ENCODE data around the gene IFNL2.

The IFNL2 gene

DNA sequence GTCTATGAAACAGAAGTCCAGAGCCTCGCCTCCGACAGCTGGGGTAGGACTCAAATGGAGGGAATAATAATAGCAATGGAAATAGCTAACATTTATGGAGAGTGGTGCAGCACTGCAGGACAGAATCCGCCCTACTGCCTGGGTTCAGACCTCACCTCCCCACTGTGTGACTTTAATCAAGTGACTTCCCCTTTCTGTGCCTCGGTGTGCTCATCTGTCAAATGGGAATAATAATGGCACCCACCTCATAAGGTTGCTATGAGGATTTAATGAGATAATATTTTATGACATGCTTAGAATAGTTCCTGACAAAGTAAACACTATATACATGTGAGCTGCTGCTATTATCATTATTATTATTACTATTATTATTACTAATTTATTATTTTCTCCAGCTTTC is 49.3 kb downstream of the IFNL2 start:
- Histone ChIP-seq H3K27me3 (ENCODE audit: insufficient read depth, low read length, poor library complexity) (no peaks in the 10 kb centered on the region), H3K56ac (ENCODE audit: low read length) (no peak overlapping the region), H3K4me3 (ENCODE audit: low read length) (no peak overlapping the region), H3K9ac (ENCODE audit: low read length) (no peak overlapping the region), H4K5ac (ENCODE audit: low read length) (no peak overlapping the region), H3K4me2 (ENCODE audit: low read length) (no peak overlapping the region), H3K4me1 (ENCODE audit: control insufficient read depth, low read depth, low read length) (no peaks in the 10 kb centered on the region), H2BK120ac (ENCODE audit: low read depth, low read length) (no peak overlapping the region), H4K8ac (ENCODE audit: low read depth, low read length) (no peak overlapping the region), H2AK5ac (ENCODE audit: low read length) (no peak overlapping the region), H3K36me3 (ENCODE audit: control insufficient read depth, insufficient read depth, low read length) (no peaks in the 10 kb centered on the region), H3K4ac (ENCODE audit: low read depth, low read length) (no peak overlapping the region), H3K79me2 (ENCODE audit: control insufficient read depth, insufficient read depth, low read length) (no peaks in the 10 kb centered on the region), H3K27ac (ENCODE audit: low read depth, low read length) (no peak overlapping the region), H2BK15ac (replicated peaks; ENCODE audit: low read depth) (no peak overlapping the region), H2BK5ac (ENCODE audit: low read length) (no peak overlapping the region), H3K79me1 (ENCODE audit: low read length) (no peaks in the 10 kb centered on the region), H3K23ac (ENCODE audit: low read length) (no peak overlapping the region), H3K18ac (ENCODE audit: low read length) (no peak overlapping the region)
- no peak for DNase-seq
- no CpG with 5 or more reads among the region's 4 CpGs for WGBS (ENCODE audit: extremely low coverage, insufficient coverage, low lambda C conversion rate)

DNA sequence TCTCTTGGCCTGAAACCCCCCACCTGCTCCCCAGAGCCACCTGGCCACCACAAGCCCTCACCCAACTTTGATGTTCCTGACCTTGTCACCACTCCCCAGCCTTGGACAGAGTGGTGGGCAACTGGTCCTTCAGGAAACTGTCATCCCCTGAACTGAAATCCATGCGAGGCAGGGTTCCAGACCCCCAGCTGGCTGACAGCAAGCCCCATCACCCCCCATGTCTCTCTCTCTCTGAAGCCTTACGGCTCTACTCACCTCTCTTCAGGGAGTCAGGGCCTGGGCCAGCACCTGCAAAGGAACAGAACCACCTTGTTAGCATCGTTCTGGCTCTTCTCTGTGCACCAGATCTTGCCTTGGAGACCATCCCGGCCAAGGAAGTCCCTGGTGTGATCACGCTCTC is 49.9 kb downstream of the IFNL2 start:
- Histone ChIP-seq H3K4ac (ENCODE audit: low read depth, low read length) (no peak overlapping the region), H2BK5ac (ENCODE audit: low read length) (no peak overlapping the region), H3K36me3 (ENCODE audit: control insufficient read depth, insufficient read depth, low read length) (no peaks in the 10 kb centered on the region), H3K4me3 (ENCODE audit: low read length) (no peak overlapping the region), H3K56ac (ENCODE audit: low read length) (no peak overlapping the region), H3K9ac (ENCODE audit: low read length) (no peak overlapping the region), H3K79me1 (ENCODE audit: low read length) (no peaks in the 10 kb centered on the region), H4K5ac (ENCODE audit: low read length) (no peak overlapping the region), H3K23ac (ENCODE audit: low read length) (no peak overlapping the region), H3K27me3 (ENCODE audit: insufficient read depth, low read length, poor library complexity) (no peaks in the 10 kb centered on the region), H2BK120ac (ENCODE audit: low read depth, low read length) (no peak overlapping the region), H4K8ac (ENCODE audit: low read depth, low read length) (no peak overlapping the region), H2BK15ac (replicated peaks; ENCODE audit: low read depth) (no peak overlapping the region), H3K4me1 (ENCODE audit: control insufficient read depth, low read depth, low read length) (no peaks in the 10 kb centered on the region), H3K79me2 (ENCODE audit: control insufficient read depth, insufficient read depth, low read length) (no peaks in the 10 kb centered on the region), H3K18ac (ENCODE audit: low read length) (no peak overlapping the region), H3K27ac (ENCODE audit: low read depth, low read length) (no peak overlapping the region), H2AK5ac (ENCODE audit: low read length) (no peak overlapping the region), H3K4me2 (ENCODE audit: low read length) (no peak overlapping the region)
- WGBS (ENCODE audit: extremely low coverage, insufficient coverage, low lambda C conversion rate), result no CpG with 5 or more reads among the region's 5 CpGs
- DNase-seq, result no peak

DNA sequence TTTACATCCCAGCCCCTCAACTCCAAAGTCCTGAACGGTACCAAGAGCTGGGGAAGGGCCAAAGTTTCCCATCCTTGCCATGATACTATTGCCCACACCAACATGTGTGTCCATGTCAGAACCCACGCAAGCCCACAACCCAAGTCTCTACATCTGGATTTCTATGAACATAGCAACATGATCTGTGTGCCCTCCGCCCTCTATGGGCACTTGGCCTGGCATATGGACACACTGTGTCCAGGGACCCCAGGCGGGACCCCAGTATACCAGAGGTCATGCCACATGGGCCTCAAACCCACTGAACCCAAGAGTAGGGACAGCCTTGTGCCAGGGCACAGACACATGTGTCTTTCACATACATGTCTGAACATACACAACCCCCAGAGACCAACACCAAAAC is 50.5 kb downstream of the IFNL2 start:
- H3K79me2 ChIP-seq (ENCODE audit: control insufficient read depth, insufficient read depth, low read length), result no peaks in the 10 kb centered on the region
- no peaks in the 10 kb centered on the region for H3K27me3 ChIP-seq (ENCODE audit: insufficient read depth, low read length, poor library complexity)
- no peak overlapping the region for H2AK5ac ChIP-seq (ENCODE audit: low read length)
- no peak overlapping the region for H4K5ac ChIP-seq (ENCODE audit: low read length)
- no peaks in the 10 kb centered on the region for H3K36me3 ChIP-seq (ENCODE audit: control insufficient read depth, insufficient read depth, low read length)
- H2BK120ac ChIP-seq (ENCODE audit: low read depth, low read length), result no peak overlapping the region
- H3K4me3 ChIP-seq (ENCODE audit: low read length), result no peak overlapping the region
- H3K4me2 ChIP-seq (ENCODE audit: low read length), result no peak overlapping the region
- no CpG with 5 or more reads among the region's 4 CpGs for WGBS (ENCODE audit: extremely low coverage, insufficient coverage, low lambda C conversion rate)
- no peak for DNase-seq
- H3K56ac ChIP-seq (ENCODE audit: low read length), result no peak overlapping the region
- no peak overlapping the region for H3K27ac ChIP-seq (ENCODE audit: low read depth, low read length)
- H4K8ac ChIP-seq (ENCODE audit: low read depth, low read length), result no peak overlapping the region
- H2BK5ac ChIP-seq (ENCODE audit: low read length), result no peak overlapping the region
- H3K4me1 ChIP-seq (ENCODE audit: control insufficient read depth, low read depth, low read length), result no peaks in the 10 kb centered on the region
- H2BK15ac ChIP-seq (replicated peaks; ENCODE audit: low read depth), result no peak overlapping the region
- H3K4ac ChIP-seq (ENCODE audit: low read depth, low read length), result no peak overlapping the region
- no peak overlapping the region for H3K9ac ChIP-seq (ENCODE audit: low read length)
- H3K18ac ChIP-seq (ENCODE audit: low read length), result no peak overlapping the region
- no peak overlapping the region for H3K23ac ChIP-seq (ENCODE audit: low read length)
- H3K79me1 ChIP-seq (ENCODE audit: low read length), result no peaks in the 10 kb centered on the region

DNA sequence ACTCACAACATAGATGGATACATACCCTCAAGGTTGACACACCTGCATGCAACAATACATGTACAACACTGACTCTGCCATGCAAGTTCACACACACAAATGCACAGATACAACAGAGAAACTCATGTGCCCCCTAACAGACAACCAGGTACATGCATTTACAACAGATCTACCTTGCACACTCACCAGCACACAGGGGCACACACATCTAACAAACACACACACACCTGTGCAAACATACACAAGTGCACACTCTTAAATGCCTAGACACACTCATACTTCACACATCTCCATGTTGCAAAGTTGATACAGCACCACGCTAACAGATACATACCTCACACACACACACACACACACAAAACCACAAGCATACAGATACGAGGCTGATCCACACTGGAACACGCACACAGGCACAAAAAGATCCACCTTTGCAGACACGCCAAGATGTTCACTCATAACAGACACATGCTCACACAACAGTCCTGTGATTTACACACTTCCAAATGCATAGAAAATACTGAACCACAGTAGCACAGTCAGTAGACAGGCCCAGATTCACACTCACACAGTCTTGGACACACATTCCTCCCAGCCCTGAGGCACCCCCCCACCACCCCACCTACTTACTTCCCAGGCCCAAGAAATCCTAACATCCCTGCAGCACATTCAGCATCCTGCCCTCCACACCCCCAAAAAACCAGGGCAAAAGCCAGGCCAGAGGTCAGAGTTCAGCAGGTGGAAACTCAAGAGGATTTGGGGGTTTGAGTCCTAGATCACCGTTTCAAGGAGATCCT is 51.1 kb downstream of the IFNL2 start:
- Histone ChIP-seq H3K27ac (ENCODE audit: low read depth, low read length) (no peak overlapping the region), H3K23ac (ENCODE audit: low read length) (no peak overlapping the region), H3K56ac (ENCODE audit: low read length) (no peak overlapping the region), H3K79me2 (ENCODE audit: control insufficient read depth, insufficient read depth, low read length) (no peaks in the 10 kb centered on the region), H2BK15ac (replicated peaks; ENCODE audit: low read depth) (no peak overlapping the region), H4K8ac (ENCODE audit: low read depth, low read length) (no peak overlapping the region), H3K27me3 (ENCODE audit: insufficient read depth, low read length, poor library complexity) (no peaks in the 10 kb centered on the region), H2BK120ac (ENCODE audit: low read depth, low read length) (no peak overlapping the region), H2BK5ac (ENCODE audit: low read length) (no peak overlapping the region), H2AK5ac (ENCODE audit: low read length) (no peak overlapping the region), H3K36me3 (ENCODE audit: control insufficient read depth, insufficient read depth, low read length) (no peaks in the 10 kb centered on the region), H3K9ac (ENCODE audit: low read length) (no peak overlapping the region), H4K5ac (ENCODE audit: low read length) (no peak overlapping the region), H3K79me1 (ENCODE audit: low read length) (no peaks in the 10 kb centered on the region), H3K18ac (ENCODE audit: low read length) (no peak overlapping the region), H3K4me2 (ENCODE audit: low read length) (no peak overlapping the region), H3K4me1 (ENCODE audit: control insufficient read depth, low read depth, low read length) (no peaks in the 10 kb centered on the region), H3K4me3 (ENCODE audit: low read length) (no peak overlapping the region), H3K4ac (ENCODE audit: low read depth, low read length) (no peak overlapping the region)
- no CpG with 5 or more reads among the region's 5 CpGs for WGBS (ENCODE audit: extremely low coverage, insufficient coverage, low lambda C conversion rate)
- no peak for DNase-seq

Measured in mesendoderm (in vitro differentiated cells).